Body of pancreas (tissue), 4 donors: ENCODE measurements around the gene ARHGEF37. TPM values are rescaled to one million over a fixed set of nuclear protein-coding genes. Genes with fewer than 3 reads are reported as not detected.

ENCODE experiments used
- ATAC-seq: fragments of 150-250 bp; one replicate; pipeline ENCODE4 v1.9.1; 2016
- DNase-seq, 4 donors: peaks; one replicate each; pipeline ENCODE4 v3.0.0-alpha.2; 2019
- H3K27ac ChIP-seq, 4 donors: fragments of 200-600 bp; sonication (generic); 1 replicate in 3 of 4; 2 replicates in 1 of 4; pipeline versions ENCODE4 v1.5.1 to v1.6.1; 2016 to 2019; ENCODE audit warnings: mild to moderate bottlenecking in 1 of 4, mixed read lengths in 1 of 4, moderate library complexity in 1 of 4
- H3K27me3 ChIP-seq, 2 donors: fragments of 200-600 bp; sonication (generic); one replicate each; pipeline ENCODE4 v1.6.0; 2016; ENCODE audit warnings: mild to moderate bottlenecking in 1 of 2
- H3K36me3 ChIP-seq, 2 donors: fragments of 200-600 bp; sonication (generic); replicated peaks in 1 of 2; 2 replicates each; pipeline ENCODE4 v1.5.1; 2016; ENCODE audit warnings: low read depth in 2 of 2; ENCODE audit not compliant: insufficient read depth in 1 of 2
- H3K4me1 ChIP-seq: fragments of 200-600 bp; sonication (generic); one replicate; pipeline ENCODE4 v1.6.0; 2016
- H3K4me3 ChIP-seq, 2 donors: fragments of 200-600 bp; sonication (generic); 1 replicate in 1 of 2; 2 replicates in 1 of 2; pipeline ENCODE4 v1.5.1; 2016 to 2019
- H3K9me3 ChIP-seq, 3 donors: fragments of 200-600 bp; sonication (generic); 1 replicate in 2 of 3; 2 replicates in 1 of 3; pipeline ENCODE4 v1.5.1; 2016
- POLR2A ChIP-seq, 3 donors: fragments of 450-650 bp; IDR thresholded peaks; one replicate each; pipeline ENCODE4 v1.6.1; 2016; ENCODE audit warnings: antibody characterized with exemption in 3 of 3, mild to moderate bottlenecking in 2 of 3
- WGBS, 2 donors: methylation state at CpG; one replicate each; pipeline ENCODE4 v1.1.5; 2017; 5-methylcytosine and 5-hydroxymethylcytosine counted together
- intact Hi-C: fragments of 100-400 bp; cut with DNase I; formaldehyde crosslinking; loops from one replicate; pipeline ENCODE4 v1.15.1; 2023
- total RNA-seq, 2 donors: library from RNA; depleted of rRNA; stranded (reverse); fragments of >200 nt; gene quantifications; one replicate each; pipeline ENCODE4 v1.1.0, GENCODE V29; 2016
- TF ChIP-seq, protein P1 (sequence below), 7 experiments: fragments of 450-650 bp in 4 of 7; fragments of 200-600 bp in 3 of 7; sonication (generic) in 3 of 7; IDR thresholded peaks; one replicate each; pipeline ENCODE4 v1.5.1; 2016 to 2019; ENCODE audit warnings: antibody characterized with exemption in 7 of 7

ARHGEF37 gene
- total RNA-seq, 2 donors from 2014 or later, result 5.9 to 14.0 TPM

DNA sequence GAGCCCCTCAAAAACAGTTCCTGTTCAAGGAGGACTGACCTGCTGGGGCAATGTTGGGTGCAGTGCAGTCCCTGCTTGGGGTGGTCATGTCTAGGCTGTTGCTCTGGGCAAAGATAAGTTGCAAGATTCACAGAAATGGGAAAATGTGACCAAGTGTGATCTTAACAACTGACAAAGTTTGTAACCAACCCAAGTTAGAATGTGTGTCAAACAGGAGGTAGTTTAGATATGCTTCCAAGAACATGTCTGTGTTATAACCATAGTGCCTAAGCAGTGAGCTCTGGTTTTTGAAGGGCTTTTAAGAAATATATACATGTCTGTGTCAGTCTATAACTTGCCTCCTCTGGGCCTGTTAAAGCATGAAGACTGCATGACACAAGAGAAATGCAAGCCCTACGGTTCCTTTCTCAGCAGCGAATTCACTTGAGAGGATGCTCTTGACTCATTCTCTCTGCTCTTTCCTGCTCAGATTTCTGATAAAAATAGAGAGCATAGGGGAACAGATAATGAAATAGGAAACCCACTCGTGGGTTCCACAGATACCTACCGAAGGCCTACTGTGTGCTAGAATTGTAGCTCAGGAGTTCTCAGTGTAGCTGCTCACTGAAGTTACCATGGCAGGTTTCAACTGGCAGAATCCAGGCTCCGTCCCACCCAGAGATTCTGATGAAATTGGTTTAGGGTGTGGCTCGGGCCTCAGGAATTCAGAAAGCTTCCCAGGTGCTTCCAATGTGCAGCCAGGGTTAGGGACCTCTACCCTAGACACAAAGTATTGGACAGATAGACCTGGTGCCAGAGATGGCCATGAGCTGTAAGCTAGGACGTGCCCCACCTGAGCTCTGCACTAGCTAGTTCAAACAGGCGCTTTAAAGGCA lies 52.4 kb downstream of the ARHGEF37 start:
- H3K4me3 ChIP-seq, result no peak overlapping the region
- TF ChIP-seq, protein P1, sequence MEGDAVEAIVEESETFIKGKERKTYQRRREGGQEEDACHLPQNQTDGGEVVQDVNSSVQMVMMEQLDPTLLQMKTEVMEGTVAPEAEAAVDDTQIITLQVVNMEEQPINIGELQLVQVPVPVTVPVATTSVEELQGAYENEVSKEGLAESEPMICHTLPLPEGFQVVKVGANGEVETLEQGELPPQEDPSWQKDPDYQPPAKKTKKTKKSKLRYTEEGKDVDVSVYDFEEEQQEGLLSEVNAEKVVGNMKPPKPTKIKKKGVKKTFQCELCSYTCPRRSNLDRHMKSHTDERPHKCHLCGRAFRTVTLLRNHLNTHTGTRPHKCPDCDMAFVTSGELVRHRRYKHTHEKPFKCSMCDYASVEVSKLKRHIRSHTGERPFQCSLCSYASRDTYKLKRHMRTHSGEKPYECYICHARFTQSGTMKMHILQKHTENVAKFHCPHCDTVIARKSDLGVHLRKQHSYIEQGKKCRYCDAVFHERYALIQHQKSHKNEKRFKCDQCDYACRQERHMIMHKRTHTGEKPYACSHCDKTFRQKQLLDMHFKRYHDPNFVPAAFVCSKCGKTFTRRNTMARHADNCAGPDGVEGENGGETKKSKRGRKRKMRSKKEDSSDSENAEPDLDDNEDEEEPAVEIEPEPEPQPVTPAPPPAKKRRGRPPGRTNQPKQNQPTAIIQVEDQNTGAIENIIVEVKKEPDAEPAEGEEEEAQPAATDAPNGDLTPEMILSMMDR (IDR thresholded peaks at IDR 0.05), result no peak
- no peak for TF ChIP-seq POLR2A (IDR thresholded peaks at IDR 0.05)
- H3K36me3 ChIP-seq, result no peaks in the 10 kb centered on the region
- no peak for ATAC-seq
- DNase-seq, result no peak
- H3K27ac ChIP-seq, result no peak overlapping the region
- H3K27me3 ChIP-seq, result no peaks in the 10 kb centered on the region
- peaks cover 8% of the 10 kb centered on the region for H3K4me1 ChIP-seq
- 81 to 83% methylated on average over 8 of the region's 8 CpGs for WGBS, 2 donors
- no peaks in the 10 kb centered on the region for H3K9me3 ChIP-seq
- intact Hi-C loops, result loop anchor here (10.0 kb wide), 1 partner anchor 361 kb away; no protein-coding TSS in a partner anchor

DNA sequence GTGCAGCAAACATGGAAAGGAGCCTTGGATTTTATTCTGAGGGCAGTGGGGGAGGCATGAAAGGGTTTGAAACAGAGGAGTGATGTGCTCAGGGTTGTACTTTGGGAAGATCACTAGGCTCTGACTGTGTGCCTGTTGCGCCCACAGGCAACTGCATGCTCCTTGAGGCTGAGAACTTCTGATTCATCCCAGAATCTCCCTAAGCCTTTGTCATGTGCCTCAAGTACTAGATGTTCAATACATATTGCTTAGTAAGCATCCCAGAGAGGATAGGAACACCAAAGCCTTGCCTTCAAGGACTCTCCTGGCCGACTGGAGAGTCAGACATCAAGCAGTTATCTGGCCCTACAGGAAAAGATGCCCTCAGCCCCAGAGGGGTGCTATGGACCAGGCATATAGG lies 54.1 kb downstream of the ARHGEF37 start:
- intact Hi-C loops, result loop anchor here (5.0 to 10.0 kb wide), 2 partner anchors 197 to 359 kb away; no protein-coding TSS in a partner anchor
- 62 to 65% methylated on average over 2 of the region's 2 CpGs for WGBS, 2 donors
- ATAC-seq, result no peak

DNA sequence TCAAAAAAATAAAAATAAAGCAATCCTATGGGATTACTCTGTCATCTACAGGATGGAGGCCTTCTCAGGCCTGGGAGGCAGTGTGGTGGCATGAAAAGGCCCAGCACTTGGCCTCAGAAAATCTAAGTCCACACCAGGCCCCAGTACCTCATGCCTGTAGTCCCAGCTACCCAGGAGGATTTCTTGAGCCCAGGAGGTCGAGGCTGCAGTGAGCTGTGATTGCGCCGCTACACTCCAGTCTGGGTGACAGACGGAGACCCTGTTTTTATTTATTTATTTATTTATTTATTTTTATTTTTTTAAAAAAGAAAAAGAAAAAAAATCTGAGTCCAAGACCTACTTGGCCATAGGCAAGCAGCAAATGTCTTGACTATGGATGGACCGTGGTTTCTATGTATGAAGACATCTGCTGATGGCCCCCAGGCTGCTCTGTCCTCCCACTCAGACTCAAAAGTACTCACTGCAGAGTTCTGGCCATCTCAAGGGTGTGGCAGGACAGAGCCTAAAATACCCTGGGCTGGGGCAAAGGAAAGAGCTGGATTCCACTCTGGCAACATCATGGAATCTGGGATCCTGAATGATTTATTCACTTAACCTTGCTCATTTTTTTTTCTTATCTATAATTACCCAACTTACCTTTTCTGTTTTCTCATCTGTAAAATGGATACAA lies 55.0 kb downstream of the ARHGEF37 start:
- 96 to 99% methylated on average over 5 of the region's 5 CpGs for WGBS, 2 donors
- no peak for DNase-seq
- Histone ChIP-seq H3K36me3 (no peaks in the 10 kb centered on the region), H3K27me3 (no peaks in the 10 kb centered on the region), H3K9me3 (no peaks in the 10 kb centered on the region), H3K4me3 (no peak overlapping the region), H3K4me1 (no peaks in the 10 kb centered on the region), H3K27ac (no peak overlapping the region)
- intact Hi-C loops, result loop anchor here (5.0 to 10.0 kb wide), 2 partner anchors 196 to 358 kb away; no protein-coding TSS in a partner anchor
- TF ChIP-seq, protein P1 (IDR thresholded peaks at IDR 0.05), result no peak
- no peak for TF ChIP-seq POLR2A (IDR thresholded peaks at IDR 0.05)
- no peak for ATAC-seq

More for the DNA sequence above, 54.1 kb downstream of the ARHGEF37 start:
- Histone ChIP-seq H3K9me3 (no peaks in the 10 kb centered on the region), H3K4me3 (no peak overlapping the region), H3K27ac (no peak overlapping the region), H3K27me3 (no peaks in the 10 kb centered on the region), H3K36me3 (no peaks in the 10 kb centered on the region), H3K4me1 (peaks cover 5% of the 10 kb centered on the region)
- DNase-seq, result no peak
- no peak for TF ChIP-seq POLR2A (IDR thresholded peaks at IDR 0.05)
- TF ChIP-seq, protein P1 (IDR thresholded peaks at IDR 0.05), result no peak

DNA sequence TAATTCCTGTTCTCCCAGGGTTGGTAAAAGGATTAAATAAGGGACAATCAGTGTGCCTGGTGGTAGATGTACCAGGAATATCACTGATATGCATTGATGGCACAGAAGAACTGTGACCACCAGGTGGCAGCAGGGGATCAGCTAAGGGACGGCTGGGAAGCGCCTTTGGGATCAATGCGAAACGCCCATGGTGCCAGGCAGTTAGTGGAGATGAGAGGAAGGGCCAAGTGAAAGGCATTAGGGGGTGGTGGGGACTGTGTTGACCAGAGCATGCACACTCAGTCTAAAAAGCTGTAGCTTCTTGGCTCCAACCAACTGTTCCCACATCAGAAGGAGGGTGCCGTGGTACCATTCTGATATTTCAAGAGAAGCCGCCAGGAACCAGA lies 55.6 kb downstream of the ARHGEF37 start:
- TF ChIP-seq, protein P1 (IDR thresholded peaks at IDR 0.05), result peak in 6 of 7 experiments; percentile 46 to 93 (median 82)
- no peak for TF ChIP-seq POLR2A (IDR thresholded peaks at IDR 0.05)
- no peaks in the 10 kb centered on the region for H3K27me3 ChIP-seq
- peak; percentile 34 to 82 (median 50) for DNase-seq
- WGBS, 2 donors, result 36 to 37% methylated on average over 6 of the region's 6 CpGs
- no peak overlapping the region for H3K4me3 ChIP-seq
- no peaks in the 10 kb centered on the region for H3K9me3 ChIP-seq
- peak; percentile 74 for ATAC-seq
- no peak overlapping the region for H3K27ac ChIP-seq
- intact Hi-C loops, result loop anchor here (5.0 to 10.0 kb wide), 2 partner anchors 195 to 358 kb away; no protein-coding TSS in a partner anchor
- no peaks in the 10 kb centered on the region for H3K36me3 ChIP-seq
- no peaks in the 10 kb centered on the region for H3K4me1 ChIP-seq
